ENCODE data around the gene MLKL.

GRCh38 chr16:74742051-74742481 is 41.4 kb upstream of the MLKL start:
- no peak for TF ChIP-seq EZH2 (IDR thresholded peaks at IDR 0.05; ENCODE audit: insufficient read depth, poor library complexity, severe bottlenecking)
- TF ChIP-seq EZH2phosphoT487 (IDR thresholded peaks at IDR 0.05; ENCODE audit: insufficient read depth, low read depth) = no peak

Measured in GM23248 (cell line).